GM10266 (cell line): ENCODE data around the gene EEIG1.
"Not testable (repeated sequence)": the region's sequence is repeated elsewhere in the genome, so short reads cannot be mapped to it uniquely, and the experiment has no call there.

Experiments used
- DNase-seq: peaks from one replicate; pipeline ENCODE4 v3.0.0; 2012; ENCODE audit errors: extremely low spot score
- CTCF ChIP-seq: IDR thresholded peaks from 2 replicates; pipeline ENCODE4 v1.5.1; 2012; ENCODE audit warnings: mild to moderate bottlenecking, low read depth; ENCODE audit not compliant: control insufficient read depth, insufficient read depth; ENCODE audit errors: missing control alignments

Gene EEIG1

GRCh38 chr9:127980706-127981558, at the start of gene EEIG1:
TSS of gene EEIG1 (minus strand) at chr9:127980989. CDS start at chr9:127980137, 852 bp downstream.
- peak; percentile 98 for DNase-seq
- TF ChIP-seq CTCF: no peak

- TF ChIP-seq CTCF: no peak
- DNase-seq: no peak
Measured at GRCh38 chr9:128027705-128028104, 46.9 kb upstream of the EEIG1 start.

GRCh38 chr9:128026773-128027541, 46.2 kb upstream of the EEIG1 start:
- no peak for TF ChIP-seq CTCF
- peak; percentile 27 for DNase-seq

GRCh38 chr9:128026255-128026772, 45.5 kb upstream of the EEIG1 start:
- TF ChIP-seq CTCF: no peak
- DNase-seq: peak; percentile 42

GRCh38 chr9:128025736-128026135, 44.9 kb upstream of the EEIG1 start:
- no peak for DNase-seq
- TF ChIP-seq CTCF: no peak

- TF ChIP-seq CTCF: no peak
- no peak for DNase-seq
Measured at GRCh38 chr9:128024761-128025308, 44.0 kb upstream of the EEIG1 start.

- not testable (repeated sequence) for DNase-seq
Measured at GRCh38 chr9:128023671-128024070, 42.9 kb upstream of the EEIG1 start.
